HG02588 (cell line): ENCODE data around the gene CD209.
"Not testable (repeated sequence)": the region's sequence is repeated elsewhere in the genome, so short reads cannot be mapped to it uniquely, and the experiment has no call there.

Source experiments
- ATAC-seq: cut with Tn5 transposase; IDR thresholded peaks from one replicate; pipeline ENCODE4 v1.9.1; 2021; ENCODE audit warnings: mild to moderate bottlenecking, moderate library complexity; ENCODE audit not compliant: unreplicated experiment

CD209 gene

DNA sequence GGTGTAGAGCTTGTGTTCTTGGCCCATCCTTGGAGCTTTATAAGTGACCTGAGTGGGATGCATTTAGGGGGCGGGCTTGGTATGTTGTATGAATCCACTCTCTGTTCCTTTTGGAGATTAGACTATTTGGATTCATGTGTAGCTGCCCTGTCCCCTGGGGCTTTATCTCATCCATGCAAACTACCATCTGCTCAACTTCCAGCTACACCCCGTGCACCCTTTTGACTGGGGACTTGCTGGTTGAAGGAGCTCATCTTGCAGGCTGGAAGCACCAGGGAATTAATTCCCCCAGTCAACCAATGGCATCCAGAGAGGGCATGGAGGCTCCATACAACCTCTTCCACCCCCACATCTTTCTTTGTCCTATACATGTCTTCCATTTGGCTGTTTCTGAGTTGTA, 21.8 kb upstream of the CD209 start:
- ATAC-seq, result no peak

DNA sequence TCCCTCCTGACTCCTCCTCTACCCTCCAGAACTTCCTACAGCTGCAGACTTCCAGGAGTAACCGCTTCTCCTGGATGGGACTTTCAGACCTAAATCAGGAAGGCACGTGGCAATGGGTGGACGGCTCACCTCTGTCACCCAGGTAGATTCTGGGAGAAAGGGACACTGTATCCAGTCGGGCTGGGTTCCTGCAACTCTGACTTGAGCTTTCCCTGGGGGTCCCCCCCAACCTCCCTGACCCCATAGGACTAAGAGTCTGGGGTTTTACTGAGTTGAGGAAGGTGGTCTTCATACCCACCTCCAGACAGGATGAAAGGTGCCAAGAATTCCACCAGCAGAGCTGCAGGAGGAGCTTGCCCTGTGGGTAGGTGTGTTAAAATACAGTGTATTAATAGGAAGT, 20.2 kb upstream of the CD209 start:
- ATAC-seq, result no peak

GRCh38 chr19:7766535-7766934, 19.2 kb upstream of the CD209 start:
- ATAC-seq, result no peak

GRCh38 chr19:7765043-7765442, 17.7 kb upstream of the CD209 start:
- not testable (repeated sequence) for ATAC-seq

GRCh38 chr19:7764157-7764556, 16.8 kb upstream of the CD209 start:
- not testable (repeated sequence) for ATAC-seq

- no peak for ATAC-seq
Observed at GRCh38 chr19:7763696-7764095, 16.4 kb upstream of the CD209 start.

DNA sequence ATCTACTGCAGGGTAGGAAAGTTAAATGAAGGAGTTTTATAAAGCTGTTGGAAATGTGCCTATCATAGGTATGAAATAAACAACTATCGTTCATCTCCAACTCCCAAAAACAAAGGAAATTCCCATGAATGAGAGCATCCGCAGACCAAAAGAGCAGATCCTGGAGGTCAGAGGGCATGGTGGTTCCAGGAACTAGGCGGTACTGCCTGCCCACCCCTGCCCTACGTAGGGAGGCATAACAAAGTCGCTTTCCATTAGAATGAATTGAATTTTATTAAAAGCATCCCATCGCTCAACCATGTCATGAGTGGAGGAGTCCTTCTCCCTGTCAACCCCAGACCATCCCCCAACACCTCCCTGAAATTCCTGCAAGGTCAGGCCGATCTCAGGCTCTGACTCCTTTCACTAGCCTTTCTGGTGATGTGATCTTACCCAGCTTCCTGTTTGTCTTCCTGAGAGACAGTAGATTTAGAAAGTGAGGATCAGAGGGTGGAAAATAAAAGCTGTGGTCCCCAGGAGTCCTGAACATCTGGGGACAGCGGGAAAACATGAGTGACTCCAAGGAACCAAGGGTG, 15.5 kb upstream of the CD209 start, which contains the start of gene CLEC4M:
TSS of gene CLEC4M (plus strand) at position 525 of the 575 bp plus-strand sequence. CDS start at position 549, 24 bp downstream.
- no peak for ATAC-seq

DNA sequence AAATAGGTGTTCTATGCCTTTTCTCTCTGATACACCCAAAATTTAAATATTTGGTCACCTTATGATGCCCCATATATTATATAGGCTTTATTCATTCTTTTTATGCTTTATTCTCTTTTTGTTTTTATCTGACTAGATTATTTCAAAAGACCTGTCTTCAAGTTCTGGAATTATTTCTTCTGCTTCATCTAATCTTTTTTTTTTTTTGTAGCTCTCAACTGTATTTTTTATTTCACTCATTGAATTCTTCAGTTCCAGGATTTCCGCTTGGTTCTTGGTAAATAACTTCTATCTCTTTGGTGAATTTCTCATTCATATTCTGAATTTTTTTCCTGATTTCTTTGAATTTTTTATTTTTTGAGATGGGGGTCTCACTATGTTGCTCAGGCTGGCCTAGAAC, 11.8 kb upstream of the CD209 start:
- ATAC-seq, result no peak

- ATAC-seq, result no peak
Observed at GRCh38 chr19:7757358-7757757, 10.0 kb upstream of the CD209 start.

DNA sequence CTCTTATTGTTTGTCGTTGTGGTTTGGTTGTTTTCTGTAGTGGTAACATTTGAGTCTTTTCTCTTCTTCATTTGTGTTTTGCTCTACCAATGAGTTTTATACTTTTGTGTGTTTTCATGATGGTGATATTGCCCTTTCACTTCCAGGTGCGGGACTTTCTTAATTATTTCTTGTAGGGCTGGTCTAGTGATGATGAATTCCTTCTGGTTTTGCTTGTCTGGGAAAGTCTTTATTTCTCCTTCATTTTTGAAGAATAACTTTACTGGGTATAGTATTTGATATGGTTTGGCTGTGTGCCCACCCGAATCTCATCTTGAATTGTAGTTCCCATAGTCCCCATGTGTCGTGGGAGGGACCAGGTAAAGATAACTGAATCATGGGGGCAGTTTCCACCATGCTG, 8.9 kb upstream of the CD209 start:
- no peak for ATAC-seq

- ATAC-seq, result no peak
Observed at GRCh38 chr19:7751157-7751783, 3.9 kb upstream of the CD209 start.

GRCh38 chr19:7748756-7749155, 1.4 kb upstream of the CD209 start:
- no peak for ATAC-seq

GRCh38 chr19:7748171-7748570, 837 bp upstream of the CD209 start:
- ATAC-seq, result no peak

DNA sequence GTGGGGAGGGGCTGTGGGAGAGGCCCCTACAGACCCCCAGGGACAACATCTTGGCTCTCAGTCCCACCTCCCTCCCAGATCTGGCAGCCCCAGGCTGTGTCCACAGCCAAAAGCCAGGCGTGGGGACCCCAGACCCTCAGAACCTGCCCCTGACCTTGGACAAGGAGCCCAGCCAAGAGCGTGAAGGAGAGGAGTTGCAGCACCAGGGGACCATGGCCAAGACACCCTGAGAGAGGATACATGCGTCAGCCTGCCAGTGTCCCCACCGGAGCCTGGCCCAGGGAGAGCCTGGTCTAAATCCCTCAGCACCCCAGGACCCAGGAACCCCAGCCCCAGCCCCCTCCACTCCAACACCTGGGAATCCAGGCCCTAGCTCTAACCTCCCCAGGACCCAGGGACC, 1.0 kb downstream of the CD209 start:
- ATAC-seq, result not testable (repeated sequence)

- no peak for ATAC-seq
Observed at GRCh38 chr19:7744871-7745650, 2.3 kb downstream of the CD209 start.

DNA sequence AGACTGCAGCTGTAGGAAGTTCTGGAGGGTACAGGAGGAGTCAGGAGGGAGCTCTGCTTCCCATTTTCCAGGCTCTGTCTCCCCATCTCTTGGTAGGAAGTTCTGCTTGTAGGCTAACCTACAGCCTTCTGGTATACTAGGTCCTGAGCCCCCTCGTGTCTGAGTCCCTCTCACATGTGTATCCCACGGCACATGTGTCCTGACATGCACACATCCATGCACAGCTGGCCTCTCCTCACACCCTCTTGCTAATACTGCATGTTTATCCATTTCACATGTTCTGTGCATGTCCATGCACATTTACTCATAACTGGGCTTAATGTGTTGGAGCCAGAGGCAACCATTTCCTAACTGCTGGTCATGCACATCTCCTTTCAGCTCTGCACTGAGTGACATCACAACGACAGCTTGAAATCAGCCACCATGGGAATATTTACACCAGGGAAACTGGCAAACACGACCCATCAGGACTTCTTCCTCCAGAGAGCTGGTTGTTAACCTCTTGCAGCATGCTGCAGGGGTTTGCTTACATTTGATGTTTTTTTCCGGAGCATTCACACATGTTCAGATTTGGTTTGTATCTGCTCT, 3.0 kb downstream of the CD209 start:
- ATAC-seq, result no peak

DNA sequence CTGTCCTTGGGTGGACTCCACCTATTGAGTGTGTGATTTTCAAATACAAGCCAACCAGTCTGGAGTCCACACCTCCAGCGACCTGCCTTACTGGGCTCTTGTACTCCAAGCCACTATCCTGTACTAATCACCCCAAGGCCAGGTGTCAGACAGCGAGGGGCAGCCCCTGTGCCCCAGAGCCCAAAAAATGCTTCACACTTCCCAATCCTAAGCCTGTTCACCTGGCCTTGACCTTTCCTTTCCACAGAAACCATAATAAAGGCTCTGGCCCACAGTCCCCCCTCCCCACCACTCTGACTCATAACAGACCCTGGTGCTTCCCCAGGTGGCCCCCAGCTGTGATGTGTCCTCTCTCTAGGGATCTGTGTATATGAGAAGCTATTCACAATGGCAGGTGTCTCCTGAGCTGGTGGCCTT, 3.9 kb downstream of the CD209 start:
- ATAC-seq, result peak; percentile 54

GRCh38 chr19:7742991-7743390, 4.3 kb downstream of the CD209 start:
- no peak for ATAC-seq

- ATAC-seq, result no peak
Observed at GRCh38 chr19:7742575-7742974, 4.8 kb downstream of the CD209 start.

- no peak for ATAC-seq
Observed at GRCh38 chr19:7740682-7741054, 6.7 kb downstream of the CD209 start.

- no peak for ATAC-seq
Observed at GRCh38 chr19:7739801-7740681, 7.3 kb downstream of the CD209 start.
